ENCODE results near the gene YWHAB.
A peak's percentile ranks its signal among the peaks of the same experiment; 100 is the strongest.

The YWHAB gene

DNA sequence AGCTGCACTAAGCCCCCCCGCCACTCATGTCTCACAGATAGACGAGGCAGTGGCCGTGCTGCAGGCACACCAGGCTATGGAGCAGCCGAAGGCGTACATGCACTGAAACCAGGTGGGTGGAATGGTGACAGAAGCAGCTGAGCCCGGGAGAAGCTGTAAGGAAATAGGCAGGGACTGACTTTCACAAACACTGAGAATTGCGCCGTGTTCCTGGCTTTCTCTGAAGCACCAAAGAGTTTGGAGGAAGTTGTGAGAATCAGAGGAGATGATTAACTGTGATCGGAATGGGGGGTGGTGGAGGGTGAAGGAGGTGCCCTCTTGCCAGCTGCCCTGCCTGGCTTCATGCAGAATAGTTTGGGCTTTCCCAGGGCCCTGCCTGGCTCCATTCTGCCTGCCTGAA lies 53.1 kb downstream of the YWHAB start:
- TF ChIP-seq, protein P1, sequence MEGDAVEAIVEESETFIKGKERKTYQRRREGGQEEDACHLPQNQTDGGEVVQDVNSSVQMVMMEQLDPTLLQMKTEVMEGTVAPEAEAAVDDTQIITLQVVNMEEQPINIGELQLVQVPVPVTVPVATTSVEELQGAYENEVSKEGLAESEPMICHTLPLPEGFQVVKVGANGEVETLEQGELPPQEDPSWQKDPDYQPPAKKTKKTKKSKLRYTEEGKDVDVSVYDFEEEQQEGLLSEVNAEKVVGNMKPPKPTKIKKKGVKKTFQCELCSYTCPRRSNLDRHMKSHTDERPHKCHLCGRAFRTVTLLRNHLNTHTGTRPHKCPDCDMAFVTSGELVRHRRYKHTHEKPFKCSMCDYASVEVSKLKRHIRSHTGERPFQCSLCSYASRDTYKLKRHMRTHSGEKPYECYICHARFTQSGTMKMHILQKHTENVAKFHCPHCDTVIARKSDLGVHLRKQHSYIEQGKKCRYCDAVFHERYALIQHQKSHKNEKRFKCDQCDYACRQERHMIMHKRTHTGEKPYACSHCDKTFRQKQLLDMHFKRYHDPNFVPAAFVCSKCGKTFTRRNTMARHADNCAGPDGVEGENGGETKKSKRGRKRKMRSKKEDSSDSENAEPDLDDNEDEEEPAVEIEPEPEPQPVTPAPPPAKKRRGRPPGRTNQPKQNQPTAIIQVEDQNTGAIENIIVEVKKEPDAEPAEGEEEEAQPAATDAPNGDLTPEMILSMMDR (IDR thresholded peaks at IDR 0.05; ENCODE audit: low read depth, low read length), result no peak
- peak in 1 of 2 donors; percentile 18 for DNase-seq (ENCODE audit: low read depth in 2 of 2)
- no peak overlapping the region for H3K4me3 ChIP-seq (replicated peaks in 1 of 2; ENCODE audit: low read depth in 2 of 2, low read length in 2 of 2)

DNA sequence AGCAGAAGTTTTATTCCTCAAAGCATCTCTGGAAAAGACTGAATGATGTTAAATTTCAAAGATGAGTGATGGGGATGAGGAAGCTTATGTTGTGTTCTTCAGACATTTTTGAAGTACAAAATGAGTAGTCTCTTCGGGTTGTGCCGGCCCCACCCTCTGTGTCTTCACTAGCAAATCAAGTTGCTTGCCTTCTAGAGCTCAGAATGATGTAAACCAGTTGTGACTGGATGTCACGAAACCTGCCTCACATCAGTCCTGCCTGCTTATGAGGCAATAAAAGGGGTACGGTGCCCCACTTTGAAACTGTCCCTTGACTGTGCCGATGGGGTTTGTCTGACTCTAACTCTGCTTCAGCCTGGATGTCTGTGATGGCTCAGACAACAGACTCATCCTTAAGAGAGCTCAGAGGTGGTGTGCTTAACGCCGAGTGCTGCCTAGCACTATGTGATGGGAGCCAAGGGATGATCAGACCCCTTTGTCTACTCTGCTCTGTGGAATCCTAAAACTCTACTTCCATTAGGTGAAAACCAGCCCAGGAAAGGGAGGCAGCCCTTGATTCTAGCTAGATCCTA lies 55.7 kb downstream of the YWHAB start:
- TF ChIP-seq, protein P1 (IDR thresholded peaks at IDR 0.05; ENCODE audit: low read depth, low read length), result no peak
- H3K4me3 ChIP-seq (replicated peaks in 1 of 2; ENCODE audit: low read depth in 2 of 2, low read length in 2 of 2), result no peak overlapping the region
- DNase-seq (ENCODE audit: low read depth in 2 of 2), result no peak

DNA sequence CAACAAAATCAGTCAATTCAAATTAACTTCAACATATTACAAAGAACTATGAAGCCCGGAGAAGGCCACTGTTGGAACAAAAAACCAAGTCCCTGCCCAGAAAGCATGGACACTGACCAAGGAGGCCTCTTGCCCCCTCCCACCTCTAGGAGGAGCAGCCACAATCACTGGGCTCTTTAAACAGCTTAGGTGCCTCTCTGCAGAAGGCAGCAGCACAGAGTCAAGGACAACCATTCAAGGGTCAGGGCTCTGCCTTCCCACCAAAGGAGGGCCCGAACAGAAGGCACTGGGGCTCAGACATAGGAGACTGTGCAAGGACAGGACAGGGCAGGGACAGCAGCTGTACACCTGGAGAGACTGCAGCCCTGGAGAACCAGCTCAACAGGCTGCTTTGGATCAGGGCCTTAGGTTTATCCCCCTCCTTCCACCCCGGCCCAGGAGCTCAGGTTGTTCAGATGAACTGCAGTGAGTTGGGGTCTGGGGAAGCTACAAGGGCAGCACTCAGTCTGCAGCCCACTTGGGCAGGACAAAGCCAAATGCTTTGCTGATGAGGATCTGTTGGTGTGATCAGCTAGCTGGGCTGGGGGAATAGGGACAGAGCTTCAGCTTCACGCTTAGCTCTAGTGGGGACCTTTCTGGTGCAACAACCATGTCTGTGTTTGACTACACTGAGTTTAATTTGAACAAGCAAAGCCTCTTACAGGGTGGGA lies 56.9 kb downstream of the YWHAB start:
- H3K4me3 ChIP-seq (replicated peaks in 1 of 2; ENCODE audit: low read depth in 2 of 2, low read length in 2 of 2), result no peak overlapping the region
- TF ChIP-seq, protein P1 (IDR thresholded peaks at IDR 0.05; ENCODE audit: low read depth, low read length), result no peak
- DNase-seq (ENCODE audit: low read depth in 2 of 2), result no peak

DNA sequence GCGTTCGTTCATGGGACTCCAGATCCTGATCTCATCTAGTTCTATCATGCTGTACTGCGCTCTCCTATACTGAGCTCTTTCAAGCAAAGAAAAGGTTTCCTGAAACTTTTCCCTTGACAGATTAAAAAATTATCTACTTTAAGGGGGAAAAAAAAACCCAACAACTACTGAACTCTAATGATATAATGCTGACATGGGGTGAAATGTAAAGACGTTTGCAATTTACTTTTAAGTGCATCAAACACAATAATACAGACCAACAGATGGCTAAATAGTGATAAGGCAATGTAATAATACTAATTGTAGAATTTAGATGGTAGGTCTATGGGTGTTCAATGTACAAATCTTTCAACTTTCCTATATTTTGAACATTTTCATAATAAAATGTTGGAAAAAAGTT lies 58.3 kb downstream of the YWHAB start:
- no peak for DNase-seq (ENCODE audit: low read depth in 2 of 2)
- TF ChIP-seq, protein P1 (IDR thresholded peaks at IDR 0.05; ENCODE audit: low read depth, low read length), result no peak
- H3K4me3 ChIP-seq (replicated peaks in 1 of 2; ENCODE audit: low read depth in 2 of 2, low read length in 2 of 2), result no peak overlapping the region

DNA sequence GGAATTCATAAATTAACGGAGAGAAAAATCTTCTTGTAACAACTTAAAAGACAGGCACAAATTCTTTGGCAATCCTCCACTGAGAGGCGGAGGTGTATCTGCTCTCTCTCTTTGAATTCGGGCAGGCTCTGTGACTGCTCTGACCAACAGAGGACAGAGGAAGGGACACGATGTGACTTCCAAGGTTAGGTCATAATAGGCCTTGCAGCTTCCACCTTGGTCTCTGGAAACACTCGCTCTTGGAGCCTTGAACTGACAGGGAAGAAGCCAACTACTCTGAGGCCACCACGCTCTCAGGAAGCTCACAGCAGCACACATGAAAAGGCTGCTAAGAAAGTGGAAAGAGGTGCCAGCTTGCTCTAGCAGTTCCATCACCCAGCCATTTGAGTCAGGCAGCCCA lies 59.8 kb downstream of the YWHAB start:
- TF ChIP-seq, protein P1 (IDR thresholded peaks at IDR 0.05; ENCODE audit: low read depth, low read length), result no peak
- H3K4me3 ChIP-seq (replicated peaks in 1 of 2; ENCODE audit: low read depth in 2 of 2, low read length in 2 of 2), result no peak overlapping the region
- DNase-seq (ENCODE audit: low read depth in 2 of 2), result no peak

DNA sequence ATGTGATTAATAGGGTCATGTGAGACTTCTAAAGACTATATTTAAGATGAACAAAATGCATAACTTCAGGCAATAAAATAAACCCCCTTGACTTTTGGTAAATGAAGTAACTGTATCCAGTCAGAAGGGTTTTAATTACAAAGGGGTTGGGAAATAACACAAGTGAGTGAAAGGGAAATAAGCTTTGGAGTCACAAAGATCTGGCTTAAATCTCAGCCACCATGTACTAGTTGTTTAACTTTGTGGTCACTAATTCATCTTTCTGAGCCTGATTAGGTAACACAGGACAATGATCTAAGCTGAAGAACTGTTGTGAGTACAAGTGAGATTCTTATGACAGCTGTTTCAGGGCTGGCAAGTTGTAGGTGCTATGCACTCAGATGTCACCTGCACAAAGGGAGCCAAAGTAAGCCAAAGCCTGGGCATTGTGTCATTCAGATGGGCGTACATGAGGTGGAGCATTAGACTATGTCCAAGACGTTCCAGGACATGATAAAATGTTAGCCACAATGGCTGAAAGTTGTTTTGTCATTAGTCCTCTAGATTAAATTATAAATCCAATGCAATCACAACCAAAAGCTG lies 60.9 kb downstream of the YWHAB start:
- TF ChIP-seq, protein P1 (IDR thresholded peaks at IDR 0.05; ENCODE audit: low read depth, low read length), result no peak
- no peak overlapping the region for H3K4me3 ChIP-seq (replicated peaks in 1 of 2; ENCODE audit: low read depth in 2 of 2, low read length in 2 of 2)
- no peak for DNase-seq (ENCODE audit: low read depth in 2 of 2)

Measured in cardiac fibroblast (primary cell).